CD4-positive, alpha-beta T cell treated with Interleukin-15 for 4 hours (primary cell): ENCODE results near the gene CBX7.

Source experiments
- DNase-seq: peaks from one replicate; pipeline ENCODE4 v3.0.0-alpha.2; 2020; ENCODE audit warnings: low spot score

CBX7 gene

GRCh38 chr22:39147335-39148025 lies 5.0 kb downstream of the CBX7 start:
- DNase-seq = no peak

GRCh38 chr22:39146256-39147101 lies 6.0 kb downstream of the CBX7 start:
- DNase-seq = no peak

- DNase-seq = peak; percentile 66
These were observed 8.2 kb downstream of the CBX7 start for GRCh38 chr22:39144101-39144767.

GRCh38 chr22:39142088-39142680 lies 10.3 kb downstream of the CBX7 start:
- no peak for DNase-seq

- no peak for DNase-seq
These were observed 12.5 kb downstream of the CBX7 start for GRCh38 chr22:39139933-39140332.

GRCh38 chr22:39138357-39138997 lies 14.0 kb downstream of the CBX7 start:
- DNase-seq = no peak

- no peak for DNase-seq
These were observed 16.2 kb downstream of the CBX7 start for GRCh38 chr22:39136317-39136716.

- DNase-seq = peak; percentile 40
These were observed 17.2 kb downstream of the CBX7 start for GRCh38 chr22:39135092-39135896.

- DNase-seq = no peak
These were observed 18.0 kb downstream of the CBX7 start for GRCh38 chr22:39134366-39135091.

- DNase-seq = no peak
These were observed 18.6 kb downstream of the CBX7 start for GRCh38 chr22:39133871-39134270.

GRCh38 chr22:39132871-39133524 lies 19.5 kb downstream of the CBX7 start:
- DNase-seq = no peak

- no peak for DNase-seq
These were observed 20.2 kb downstream of the CBX7 start for GRCh38 chr22:39132281-39132680.

GRCh38 chr22:39130892-39131855 lies 21.3 kb downstream of the CBX7 start:
- no peak for DNase-seq

- DNase-seq = no peak
These were observed 22.3 kb downstream of the CBX7 start for GRCh38 chr22:39130152-39130704.

- DNase-seq = no peak
These were observed 22.7 kb downstream of the CBX7 start for GRCh38 chr22:39129746-39130145.

GRCh38 chr22:39129081-39129480 lies 23.4 kb downstream of the CBX7 start:
- DNase-seq = no peak

GRCh38 chr22:39128508-39128907 lies 24.0 kb downstream of the CBX7 start:
- DNase-seq = no peak

- no peak for DNase-seq
These were observed 26.9 kb downstream of the CBX7 start for GRCh38 chr22:39125622-39126021.
